Jurkat, Clone E6-1 (cell line): ENCODE data around the gene FHOD3.

Experiments used
- DNase-seq: peaks from one replicate; pipeline ENCODE4 v3.0.0-alpha.2; 2011; ENCODE audit warnings: low read depth, low spot score
- H3K4me3 ChIP-seq: 2 replicates; pipeline ENCODE4 v1.5.1; 2011; ENCODE audit warnings: mild to moderate bottlenecking, low read length, control low read depth, moderate library complexity

FHOD3 gene

DNA sequence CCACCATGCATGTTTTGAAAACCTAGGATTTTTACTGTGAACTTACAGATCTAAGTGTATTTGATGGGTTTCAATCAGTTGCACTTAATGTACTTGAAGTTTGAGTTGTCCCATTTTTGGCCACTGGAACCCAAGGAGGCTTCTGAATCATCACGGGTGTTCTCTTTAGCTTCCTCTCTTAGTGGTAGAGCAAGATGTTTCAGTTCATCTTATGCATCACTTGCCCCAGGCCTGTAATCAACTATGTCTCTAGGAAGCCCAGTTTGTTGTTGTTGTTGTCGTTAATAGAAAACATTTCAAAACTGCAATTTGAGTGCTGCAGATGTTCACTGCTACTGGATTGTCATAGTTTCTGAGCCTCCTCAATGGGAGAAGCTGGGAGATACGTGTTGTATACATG, 97.0 kb downstream of the FHOD3 start:
- no peak for DNase-seq
- H3K4me3 ChIP-seq, result no peak overlapping the region

GRCh38 chr18:36396190-36396589, 98.7 kb downstream of the FHOD3 start:
- H3K4me3 ChIP-seq, result no peak overlapping the region
- no peak for DNase-seq

DNA sequence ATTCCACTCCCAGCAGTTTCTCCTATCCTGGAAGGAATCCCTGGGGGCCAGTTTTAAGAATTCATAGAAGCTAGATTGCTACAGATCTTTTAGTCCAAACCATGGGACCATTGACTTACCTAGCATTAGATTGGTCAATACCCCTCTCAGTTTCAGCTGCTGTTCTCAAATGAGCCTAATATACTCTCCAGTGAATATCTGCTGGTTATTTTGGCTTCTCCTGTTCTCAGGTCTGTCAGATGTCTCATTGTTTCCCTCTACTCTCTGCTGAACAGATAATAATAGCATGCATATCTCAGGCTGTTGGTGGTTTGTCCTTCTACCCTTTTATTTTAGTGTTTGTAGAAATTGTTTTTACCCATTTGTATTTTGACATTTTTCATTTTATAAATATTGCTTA, 99.5 kb downstream of the FHOD3 start:
- DNase-seq, result no peak
- no peak overlapping the region for H3K4me3 ChIP-seq

GRCh38 chr18:36398419-36398818, 100.9 kb downstream of the FHOD3 start:
- DNase-seq, result no peak

DNA sequence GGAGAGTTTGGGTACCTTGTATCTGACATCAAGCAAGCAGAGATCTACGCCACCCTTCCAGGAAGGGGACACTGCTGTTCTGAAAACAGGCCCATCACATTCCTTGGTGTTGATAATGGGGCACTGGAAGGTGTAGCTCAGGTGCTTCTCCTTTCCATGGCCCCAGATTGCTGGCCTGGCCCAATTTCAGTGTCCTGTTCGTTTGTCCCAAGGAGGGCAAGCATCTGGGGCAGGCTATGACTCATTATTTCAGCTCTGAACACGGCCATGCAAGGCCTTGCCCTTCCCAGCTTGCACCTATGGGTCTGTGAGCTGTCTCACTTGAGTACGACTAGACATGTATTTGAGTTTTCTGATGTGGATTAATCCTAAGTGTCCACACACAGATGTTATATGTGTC, 101.5 kb downstream of the FHOD3 start:
- H3K4me3 ChIP-seq, result no peak overlapping the region
- no peak for DNase-seq

More at GRCh38 chr18:36398419-36398818, 100.9 kb downstream of the FHOD3 start:
- H3K4me3 ChIP-seq, result no peak overlapping the region

DNA sequence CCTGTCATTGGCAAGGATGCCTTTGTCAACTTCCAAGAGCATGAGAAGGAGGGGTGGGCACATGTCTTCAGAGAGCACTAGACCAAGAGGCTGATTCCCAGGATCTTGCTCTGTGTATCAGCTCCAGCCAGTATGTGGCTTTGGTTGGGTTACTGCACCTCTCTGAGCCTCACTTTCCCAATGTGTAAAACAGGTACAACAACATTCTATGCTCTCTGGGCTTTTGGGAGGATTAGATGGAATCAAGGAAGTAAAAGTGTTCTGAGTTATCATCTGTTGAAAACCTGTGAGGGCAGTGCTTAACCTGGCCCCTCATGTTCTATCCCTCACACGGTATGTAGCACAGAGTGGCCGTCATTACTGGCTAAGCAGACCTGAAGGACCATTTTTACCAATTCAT, 103.9 kb downstream of the FHOD3 start:
- H3K4me3 ChIP-seq, result no peak overlapping the region
- no peak for DNase-seq

DNA sequence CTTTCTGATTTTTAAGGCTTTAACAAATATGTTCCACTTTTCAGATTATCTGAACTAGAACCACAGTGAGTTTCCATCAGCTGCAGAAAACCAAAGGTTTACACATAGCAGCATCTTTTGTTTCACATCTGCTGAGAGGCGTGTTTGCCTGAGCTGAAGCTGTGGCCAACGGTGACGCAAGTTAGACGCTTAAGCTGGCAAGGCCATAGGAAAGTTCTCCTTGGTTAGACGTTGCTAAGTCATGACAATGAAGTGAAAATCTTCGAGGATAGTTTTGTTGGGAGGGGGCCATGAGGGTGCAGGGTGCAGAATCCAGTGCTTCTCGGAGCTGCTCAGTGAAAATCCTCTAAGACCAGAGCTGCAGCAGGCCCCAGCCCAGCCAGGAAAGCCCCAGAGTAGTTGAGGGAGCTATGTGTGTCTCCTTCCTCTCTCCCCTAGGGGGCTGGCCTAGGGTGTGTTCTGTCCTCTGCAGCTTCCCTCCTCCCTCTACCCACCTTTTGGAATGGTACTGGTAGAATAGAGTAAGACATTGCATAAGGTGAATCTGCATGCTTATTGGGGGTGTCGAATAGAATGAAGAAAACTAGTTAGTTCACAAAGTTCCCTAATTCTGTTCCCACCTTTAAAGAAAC, 105.4 kb downstream of the FHOD3 start:
- no peak for DNase-seq
- H3K4me3 ChIP-seq, result no peak overlapping the region

DNA sequence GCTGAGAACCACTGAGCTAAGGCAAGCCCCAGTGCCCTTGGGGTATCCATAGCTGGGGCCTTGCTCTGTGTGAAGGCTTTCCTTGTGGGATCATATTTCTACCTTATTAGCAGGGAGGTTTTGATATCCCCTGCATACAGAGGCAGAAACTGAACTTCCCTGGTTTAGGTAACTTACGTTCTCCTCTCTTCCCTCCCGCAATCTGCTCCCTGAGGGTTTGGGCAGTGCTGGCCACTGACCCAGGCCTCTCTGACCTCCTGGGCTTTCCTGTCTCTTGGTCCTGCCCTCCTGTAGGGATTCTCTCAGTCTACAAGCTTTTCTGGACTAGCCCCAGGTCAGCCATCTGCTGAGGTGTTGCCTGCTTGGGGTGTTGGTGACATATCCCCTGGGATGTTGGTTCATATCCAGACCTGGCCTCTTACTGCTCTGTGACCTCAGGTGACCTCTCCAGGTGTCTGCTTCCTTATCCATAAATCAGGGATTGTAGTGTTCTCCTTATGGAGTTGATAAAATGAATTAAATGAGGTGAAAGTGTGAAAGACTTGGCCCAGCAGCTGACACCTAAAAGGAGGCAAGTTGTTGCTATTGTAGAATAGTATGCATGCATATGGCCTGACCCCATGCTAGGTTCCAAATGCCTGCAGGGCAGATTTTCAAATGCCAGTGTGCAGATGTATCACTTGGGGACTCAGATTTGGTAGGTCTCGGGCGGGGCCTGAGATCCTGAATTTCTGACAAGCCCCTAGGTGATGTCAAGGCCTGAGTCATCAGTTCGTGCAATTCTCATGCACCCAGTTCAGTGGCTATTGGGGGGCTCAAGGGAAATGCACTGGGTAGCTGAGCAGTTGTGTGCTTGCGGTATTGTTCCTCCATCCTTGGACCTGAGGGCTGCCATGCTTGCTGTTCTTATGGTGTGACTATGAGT, 106.6 kb downstream of the FHOD3 start:
- no peak for DNase-seq
- H3K4me3 ChIP-seq, result no peak overlapping the region

GRCh38 chr18:36405611-36406010, 108.1 kb downstream of the FHOD3 start:
- DNase-seq, result no peak
- no peak overlapping the region for H3K4me3 ChIP-seq

DNA sequence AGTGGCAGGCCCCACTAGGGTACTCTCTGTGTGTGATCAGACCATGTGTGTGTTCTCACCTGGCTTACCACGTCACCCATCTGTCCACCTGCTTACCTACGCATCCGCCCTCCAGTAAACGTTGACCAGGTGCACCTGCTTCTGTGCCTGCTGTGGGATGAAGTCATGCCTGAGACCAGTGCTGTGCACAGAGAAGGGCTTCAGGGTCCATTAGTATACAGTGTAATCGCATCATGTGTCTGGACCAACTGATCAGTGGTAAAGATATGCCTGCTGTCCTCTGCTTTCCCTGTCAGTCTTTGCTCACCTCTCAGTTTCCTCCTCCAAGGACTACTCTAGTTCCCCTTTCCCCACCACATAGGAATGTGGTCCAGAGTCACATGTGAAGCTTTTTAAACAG, 109.3 kb downstream of the FHOD3 start:
- no peak overlapping the region for H3K4me3 ChIP-seq
- no peak for DNase-seq

GRCh38 chr18:36408606-36409005, 111.1 kb downstream of the FHOD3 start:
- H3K4me3 ChIP-seq, result no peak overlapping the region
- no peak for DNase-seq

DNA sequence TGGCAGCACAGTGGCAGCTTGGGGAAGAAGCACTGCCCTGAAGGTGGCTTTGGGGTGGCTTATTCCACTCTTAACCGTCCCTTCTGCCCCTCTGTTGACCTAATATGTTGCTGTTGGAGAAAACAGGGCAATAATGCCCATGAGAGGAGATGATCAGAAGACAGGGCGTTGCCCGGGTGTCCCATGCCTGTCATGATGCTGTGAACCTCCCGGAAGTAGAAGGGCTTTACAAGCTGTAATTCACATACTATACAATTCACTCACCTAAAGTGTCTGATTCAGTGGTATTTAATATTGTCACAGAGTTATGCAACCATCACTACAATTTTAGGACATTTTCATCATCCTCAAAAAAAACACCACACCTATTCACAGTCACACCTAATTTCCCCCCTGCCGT, 112.3 kb downstream of the FHOD3 start:
- no peak overlapping the region for H3K4me3 ChIP-seq
- DNase-seq, result no peak

DNA sequence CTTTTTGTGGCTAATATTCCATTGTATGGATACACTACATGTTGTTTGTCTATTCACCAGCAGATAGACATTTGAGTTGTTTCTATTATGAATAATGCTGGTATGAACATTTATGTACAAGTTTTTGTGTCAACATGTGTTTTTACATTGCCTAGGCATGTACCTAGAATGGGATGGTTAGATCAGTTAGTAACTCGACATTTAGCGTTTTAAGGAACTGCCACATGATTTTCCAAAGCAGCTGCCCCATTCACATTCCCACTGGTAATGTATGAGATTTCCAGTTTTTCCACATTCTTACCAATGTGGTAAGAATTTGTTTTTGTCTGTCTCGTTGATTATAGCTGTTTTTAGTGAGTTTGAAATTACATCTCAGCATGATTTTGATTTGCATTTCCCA, 112.8 kb downstream of the FHOD3 start:
- no peak for DNase-seq
- no peak overlapping the region for H3K4me3 ChIP-seq

DNA sequence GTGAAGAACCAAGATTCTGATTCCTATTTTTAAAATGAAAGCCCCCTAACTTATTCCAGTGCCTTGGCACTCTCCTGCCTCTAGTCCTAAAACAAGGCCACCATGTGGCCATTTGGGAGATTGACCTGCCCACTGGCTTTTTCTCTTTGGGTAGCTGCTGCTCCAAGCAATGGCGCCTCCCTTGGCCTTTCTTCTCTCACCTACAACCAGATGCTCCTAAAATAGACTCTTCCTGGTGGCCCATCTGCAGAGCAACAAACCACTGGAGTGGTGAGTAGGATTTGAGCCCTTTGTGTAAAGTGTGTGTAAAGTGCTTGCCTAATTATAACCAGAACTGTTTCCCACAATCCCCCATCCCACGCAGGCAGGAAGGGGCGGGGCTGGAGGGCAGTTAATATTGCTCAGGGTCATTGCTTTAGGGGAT, 114.2 kb downstream of the FHOD3 start:
- no peak overlapping the region for H3K4me3 ChIP-seq
- DNase-seq, result peak; percentile 32

- DNase-seq, result no peak
- H3K4me3 ChIP-seq, result no peak overlapping the region
Measured at GRCh38 chr18:36412778-36413177, 115.3 kb downstream of the FHOD3 start.

GRCh38 chr18:36415171-36415570, 117.7 kb downstream of the FHOD3 start:
- no peak for DNase-seq
- no peak overlapping the region for H3K4me3 ChIP-seq

- no peak overlapping the region for H3K4me3 ChIP-seq
- DNase-seq, result no peak
Measured at GRCh38 chr18:36415625-36416024, 118.1 kb downstream of the FHOD3 start.

- H3K4me3 ChIP-seq, result no peak overlapping the region
- no peak for DNase-seq
Measured at GRCh38 chr18:36419188-36419899, 121.8 kb downstream of the FHOD3 start.

DNA sequence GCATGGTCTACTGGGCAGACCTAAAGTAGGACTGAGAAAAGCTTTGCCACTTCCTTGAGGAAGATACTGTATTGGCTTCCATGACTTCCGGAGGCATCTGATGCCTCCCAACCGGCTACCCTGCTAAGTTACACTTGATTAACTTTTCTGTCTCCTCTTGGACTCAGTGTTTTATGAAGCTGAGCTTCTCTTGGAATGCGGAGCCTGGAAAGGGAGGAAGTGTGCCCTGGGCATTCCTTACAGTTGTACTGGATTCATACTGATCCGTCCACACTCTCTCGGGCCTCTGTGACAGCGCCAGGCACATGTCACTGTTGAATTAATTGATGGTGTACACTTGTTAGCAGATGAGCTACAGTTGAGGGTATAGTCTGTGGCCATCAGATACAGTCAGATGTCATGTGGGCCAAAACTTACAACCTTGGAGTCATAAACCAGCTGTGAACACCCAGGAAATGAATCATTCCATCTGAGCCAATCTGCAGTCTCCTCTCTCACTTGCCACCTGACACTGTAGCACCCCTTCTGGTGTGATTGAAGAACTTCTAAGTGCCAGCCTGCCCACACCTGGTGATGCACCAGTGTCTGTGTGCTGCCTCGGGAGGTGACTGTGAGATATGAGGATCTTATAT, 122.5 kb downstream of the FHOD3 start:
- no peak overlapping the region for H3K4me3 ChIP-seq
- peak; percentile 24 for DNase-seq

DNA sequence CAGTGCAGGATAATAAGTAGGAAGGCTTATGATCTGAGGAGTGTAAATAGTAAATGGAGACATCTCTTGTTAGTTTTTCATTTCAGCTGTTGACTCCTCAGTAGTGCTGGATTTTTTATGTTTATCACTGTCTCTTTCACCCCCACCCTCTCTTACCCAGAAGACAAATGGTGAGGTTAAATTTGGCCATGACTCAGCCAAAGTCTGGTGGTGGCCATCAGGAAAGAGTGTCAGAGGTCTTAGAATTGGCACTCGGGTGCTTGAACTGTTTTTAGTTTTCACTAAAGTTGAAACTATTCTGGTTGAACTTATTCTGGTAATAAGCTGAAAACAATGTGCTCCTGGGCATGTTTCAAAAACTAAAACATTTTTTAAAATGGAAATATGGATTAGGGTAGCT, 123.3 kb downstream of the FHOD3 start:
- no peak overlapping the region for H3K4me3 ChIP-seq
- DNase-seq, result no peak
